HepG2 (cell line): ENCODE data around the gene SEMA4B. TPM values are rescaled to one million over a fixed set of nuclear protein-coding genes. Genes with fewer than 3 reads are reported as not detected.

Experiments used
- ATAC-seq: fragments of 200-7000 bp; cut with Tn5 transposase; 3 replicates; pipeline ENCODE4 v1.9.1; 2020; ENCODE audit warnings: mild to moderate bottlenecking, moderate library complexity
- BruUV-seq: library from RNA; stranded (reverse); fragments of 400-500 nt; replicated peaks from 2 replicates; lab custom pipeline; 2021; lab: Mats Ljungman, UMichigan
- CTCF ChIA-PET: fragments of 300-600 bp; formaldehyde crosslinking; extraction: SDS; loops from one replicate; lab custom pipeline; 2021; ENCODE audit warnings: low total read pairs, inconsistent platforms, low intra/inter-chr PET ratio; lab: Yijun Ruan, JAX
- POLR2A ChIA-PET: fragments of 350-600 bp; sonication (Branson Sonifier 250); formaldehyde crosslinking; loops from one replicate; lab custom pipeline; 2020; ENCODE audit warnings: antibody characterized with exemption, inconsistent platforms; lab: Yijun Ruan, JAX
- DNase-seq: peaks from one replicate; pipeline ENCODE4 v3.0.0-alpha.2; 2015; ENCODE audit warnings: low spot score
- FAIRE-seq: peaks from 3 replicates; lab custom pipeline; 2011; peaks lifted over from hg19 to GRCh38; lab: Jason Lieb, UNC
- H2AFZ ChIP-seq: one replicate; pipeline ENCODE4 v1.6.1; 2011; ENCODE audit warnings: low read length, inconsistent platforms
- H3K27ac ChIP-seq: fragments of 300-600 bp; 3 replicates; pipeline ENCODE4 v1.8.0; 2011; ENCODE audit warnings: mixed run types, mild to moderate bottlenecking, mixed read lengths, low read length, inconsistent platforms; ENCODE audit not compliant: insufficient read depth; ENCODE audit errors: extremely low read length
- H3K27me3 ChIP-seq, 2 experiments: fragments of 200-600 bp in 1 of 2; 2 replicates in 1 of 2; 3 replicates in 1 of 2; pipeline versions ENCODE4 v1.6.0 to v1.8.0; 2011; ENCODE audit warnings: low read length in 2 of 2, mild to moderate bottlenecking in 2 of 2, moderate library complexity in 2 of 2, inconsistent platforms in 1 of 2; ENCODE audit not compliant: insufficient read depth in 2 of 2, control insufficient read depth in 1 of 2
- H3K36me3 ChIP-seq, 2 experiments: fragments of 200-600 bp in 1 of 2; replicated peaks in 1 of 2; 2 replicates in 1 of 2; 3 replicates in 1 of 2; pipeline versions ENCODE4 v1.5.1 to v1.8.0; 2011; ENCODE audit warnings: low read length in 2 of 2, inconsistent platforms in 1 of 2; ENCODE audit not compliant: insufficient read depth in 2 of 2, control insufficient read depth in 1 of 2
- H3K4me1 ChIP-seq: 2 replicates; pipeline ENCODE4 v1.5.1; 2012; ENCODE audit warnings: low read length, inconsistent platforms; ENCODE audit not compliant: insufficient read depth
- H3K4me2 ChIP-seq: 2 replicates; pipeline ENCODE4 v1.6.0; 2011; ENCODE audit warnings: low read depth, low read length, inconsistent platforms
- H3K4me3 ChIP-seq, 3 experiments: fragments of 200-600 bp in 1 of 3; sonication (generic), shearing (Covaris generic) in 1 of 3; replicated peaks in 1 of 3; 2 replicates each; pipeline ENCODE4 v1.5.1; 2011 to 2016; ENCODE audit warnings: low read length in 3 of 3, inconsistent platforms in 2 of 3, low read depth in 2 of 3, mild to moderate bottlenecking in 2 of 3, control low read depth in 1 of 3, mixed read lengths in 1 of 3; ENCODE audit not compliant: insufficient read depth in 1 of 3
- H3K79me2 ChIP-seq: one replicate; pipeline ENCODE4 v1.6.1; 2011; ENCODE audit warnings: low read length, inconsistent platforms; ENCODE audit not compliant: insufficient read depth
- H3K9ac ChIP-seq: 2 replicates; pipeline ENCODE4 v1.6.0; 2011; ENCODE audit warnings: mild to moderate bottlenecking, low read depth, low read length, inconsistent platforms; ENCODE audit not compliant: insufficient read depth
- H3K9me3 ChIP-seq: 2 replicates; pipeline ENCODE4 v1.5.1; 2012; ENCODE audit warnings: mild to moderate bottlenecking, low read length
- H4K20me1 ChIP-seq: 2 replicates; pipeline ENCODE4 v1.6.0; 2011; ENCODE audit warnings: inconsistent platforms, mild to moderate bottlenecking, low read length, moderate library complexity; ENCODE audit not compliant: insufficient read depth
- ATF3 ChIP-seq: sonication (generic); formaldehyde crosslinking; IDR thresholded peaks from 2 replicates; pipeline ENCODE4 v1.4.0; 2020; ENCODE audit warnings: missing genetic modification reagents
- BCL6 ChIP-seq: IDR thresholded peaks from 2 replicates; pipeline ENCODE4 v1.6.1; 2016; ENCODE audit warnings: missing genetic modification reagents, missing compliant biosample characterization
- CCAR2 ChIP-seq: fragments of 200-400 bp; formaldehyde crosslinking; optimal IDR thresholded peaks from 2 replicates; pipeline ENCODE3; 2018; ENCODE audit warnings: low read depth, mild to moderate bottlenecking, low read length, moderate library complexity
- CSRNP1 ChIP-seq: sonication (generic); formaldehyde crosslinking; IDR thresholded peaks from 2 replicates; pipeline ENCODE4 v1.8.1; 2023; ENCODE audit warnings: mild to moderate bottlenecking, missing genetic modification reagents
- EHMT2 ChIP-seq: fragments of 200-600 bp; sonication (generic); IDR thresholded peaks from 2 replicates; pipeline ENCODE4 v1.7.0; 2017; ENCODE audit warnings: antibody characterized with exemption, low read depth, low read length, borderline replicate concordance
- SMARCE1 ChIP-seq: fragments of 450-650 bp; IDR thresholded peaks from 2 replicates; pipeline ENCODE4 v1.6.1; 2017; ENCODE audit warnings: borderline replicate concordance
- SNRNP70 ChIP-seq: fragments of 200-400 bp; formaldehyde crosslinking; IDR thresholded peaks from 2 replicates; pipeline ENCODE4 v1.6.1; 2017; ENCODE audit warnings: mild to moderate bottlenecking, low read depth, low read length, moderate library complexity
- TFAP4 ChIP-seq: sonication (generic); IDR thresholded peaks from 2 replicates; pipeline ENCODE4 v1.6.1; 2016; ENCODE audit warnings: low read depth, borderline replicate concordance
- ZNF281 ChIP-seq: sonication (generic); formaldehyde crosslinking; IDR thresholded peaks from 2 replicates; pipeline ENCODE4 v1.4.0; 2020; ENCODE audit warnings: missing genetic modification reagents, borderline replicate concordance
- ZNF337 ChIP-seq: sonication (generic); formaldehyde crosslinking; IDR thresholded peaks from 2 replicates; pipeline ENCODE4 v1.5.1; 2020; ENCODE audit warnings: missing genetic modification reagents, low read depth, mild to moderate bottlenecking, borderline replicate concordance
- ZNF530 ChIP-seq: sonication (generic); formaldehyde crosslinking; IDR thresholded peaks from 2 replicates; pipeline ENCODE4 v1.5.0; 2020; ENCODE audit warnings: low read depth, mild to moderate bottlenecking, missing genetic modification reagents
- ZNF550 ChIP-seq: sonication (generic); formaldehyde crosslinking; IDR thresholded peaks from 2 replicates; pipeline ENCODE4 v1.4.0; 2020; ENCODE audit warnings: mild to moderate bottlenecking, missing genetic modification reagents, borderline replicate concordance
- ZNF609 ChIP-seq: sonication (generic); formaldehyde crosslinking; IDR thresholded peaks from 2 replicates; pipeline ENCODE4 v1.4.0; 2020; ENCODE audit warnings: mild to moderate bottlenecking, missing genetic modification reagents, borderline replicate concordance
- ZNF816 ChIP-seq: sonication (generic); formaldehyde crosslinking; IDR thresholded peaks from 2 replicates; pipeline ENCODE4 v1.8.0; 2022; ENCODE audit warnings: missing genetic modification reagents, mild to moderate bottlenecking, borderline replicate concordance
- WGBS: methylation state at CpG from one replicate; pipeline ENCODE4 v1.1.6; 2017; ENCODE audit warnings: low lambda C conversion rate; 5-methylcytosine and 5-hydroxymethylcytosine counted together
- in situ Hi-C: cut with HindIII; loops from 2 replicates; pipeline ENCODE4 v1.10.0; 2017; ENCODE audit warnings: low pct_unique_long_range_greater_than_20kb; ENCODE audit not compliant: extremely low pct_ligation_motif_present
- intact Hi-C: fragments of 100-400 bp; cut with micrococcal nuclease; formaldehyde crosslinking; loops from one replicate; pipeline ENCODE4 v1.10.0; 2022; ENCODE audit not compliant: unreplicated experiment
- polyA plus RNA-seq, 8 experiments: library from polyadenylated mRNA; depleted of rRNA in 3 of 8; stranded (reverse) in 7 of 8; unstranded in 1 of 8; fragments of >200 nt; fragmentation: Illumina TruSeq in 4 of 8; extraction: Trizol in 4 of 8; gene quantifications; 2 replicates each; pipeline versions ENCODE4 v1.2.1 to v1.2.3, GENCODE V29; 2011 to 2016; ENCODE audit warnings: low read depth in 4 of 8, missing spikeins in 1 of 8, mixed read lengths in 1 of 8; ENCODE audit not compliant: insufficient read depth in 1 of 8
- total RNA-seq, 5 experiments: library from RNA; depleted of rRNA; stranded (reverse); fragments of >200 nt; fragmentation: Illumina TruSeq; extraction: Trizol; gene quantifications; 2 replicates each; pipeline ENCODE4 v1.2.3, GENCODE V29; 2016; ENCODE audit warnings: low read depth in 1 of 5

SEMA4B gene
- total and polyA plus RNA-seq, 2 of the 13 experiments (the other 11 are each of a cell fraction or from before 2014, with no cell fraction given), result 2.1 to 17.0 TPM

GRCh38 chr15:90191344-90191687 lies 9.8 kb upstream of the SEMA4B start:
- intact Hi-C loops (no loop called here), in situ Hi-C loops (no loop called here)
- Histone ChIP-seq H3K9me3 (no peaks in the 10 kb centered on the region), H3K79me2 (no peaks in the 10 kb centered on the region), H2AFZ (no peak overlapping the region), H4K20me1 (no peaks in the 10 kb centered on the region), H3K4me1 (peaks cover 44% of the 10 kb centered on the region), H3K27me3 (no peaks in the 10 kb centered on the region), H3K36me3 (no peaks in the 10 kb centered on the region), H3K4me2 (peak overlapping the region; percentile 83), H3K27ac (peak overlapping the region; percentile 45), H3K4me3 (peak overlapping the region; percentile 2 to 54 (median 31); a peak in 5 of 6 replicates), H3K9ac (peak overlapping the region; percentile 24)
- ATAC-seq, result peak; percentile 53
- WGBS, result 14% methylated on average over 2 of the region's 3 CpGs
- POLR2A ChIA-PET, result interaction anchor here (0.9 to 3.6 kb wide), 6 partner anchors 10 to 740 kb away, joined by 3 to 55 read pairs (median 6); partner anchors contain the start of genes SEMA4B and TTLL13
- no peak for FAIRE-seq
- no peak for DNase-seq
- no TSS peak for BruUV-seq
- CTCF ChIA-PET, result no interaction called here
- TF ChIP-seq TFAP4 (no peak), ZNF530 (CRISPR knock-in tag) (no peak), ZNF609 (CRISPR knock-in tag) (no peak), ZNF337 (no peak), SMARCE1 (no peak), EHMT2 (no peak), ZNF550 (CRISPR knock-in tag) (no peak), ZNF816 (CRISPR knock-in tag) (no peak), CCAR2 (no peak), BCL6 (CRISPR knock-in tag) (no peak), SNRNP70 (no peak), CSRNP1 (no peak), ZNF281 (no peak), ATF3 (CRISPR knock-in tag) (no peak)
